ENCODE data around the gene ADAMTSL5.

The ADAMTSL5 gene

DNA sequence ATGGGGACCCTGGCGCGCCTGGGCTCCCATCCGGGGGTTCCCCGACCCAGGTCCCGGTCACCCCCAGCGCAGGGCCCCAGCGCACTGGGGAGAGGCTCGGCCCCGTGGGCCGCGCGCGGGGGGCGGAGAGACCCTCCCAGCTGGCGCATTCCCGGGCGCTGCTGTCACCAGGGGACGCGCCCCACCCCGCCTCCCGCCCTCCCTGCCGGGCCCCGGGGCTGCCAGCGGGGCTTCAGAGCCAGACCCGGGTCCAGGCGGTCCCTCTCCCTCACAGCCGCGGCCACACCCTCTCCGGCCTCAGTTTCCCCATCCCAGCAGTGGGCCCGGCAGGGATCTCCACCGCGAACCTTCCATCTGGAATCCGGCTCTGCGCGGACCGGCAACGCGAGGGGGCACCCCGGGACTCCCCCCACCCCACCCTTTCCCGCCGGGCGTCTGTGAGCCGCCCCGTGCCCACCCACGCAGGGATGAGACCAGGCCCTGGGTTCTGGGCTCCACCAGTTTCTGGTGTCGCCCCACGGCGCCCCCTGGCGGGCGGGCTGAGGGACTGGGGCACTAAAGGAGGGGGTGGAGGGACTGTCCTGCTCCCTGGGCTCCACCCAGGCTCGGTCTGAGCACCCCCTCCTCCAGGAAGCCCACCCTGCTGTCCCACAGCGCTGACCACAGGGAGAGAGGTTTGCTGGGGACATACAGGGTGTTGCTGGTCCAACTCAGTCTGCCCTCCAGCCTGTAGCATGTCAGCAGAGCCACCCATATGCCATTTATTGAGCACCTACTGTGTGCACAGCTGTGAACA, 878 bp upstream of the ADAMTSL5 start:
- H3K9me3 ChIP-seq = peaks cover 0 to 2% (median 0%) of the 10 kb centered on the region in 3 donors
- H3K4me3 ChIP-seq = peak overlapping the region; percentile 44 to 59
- TF ChIP-seq, protein P1, sequence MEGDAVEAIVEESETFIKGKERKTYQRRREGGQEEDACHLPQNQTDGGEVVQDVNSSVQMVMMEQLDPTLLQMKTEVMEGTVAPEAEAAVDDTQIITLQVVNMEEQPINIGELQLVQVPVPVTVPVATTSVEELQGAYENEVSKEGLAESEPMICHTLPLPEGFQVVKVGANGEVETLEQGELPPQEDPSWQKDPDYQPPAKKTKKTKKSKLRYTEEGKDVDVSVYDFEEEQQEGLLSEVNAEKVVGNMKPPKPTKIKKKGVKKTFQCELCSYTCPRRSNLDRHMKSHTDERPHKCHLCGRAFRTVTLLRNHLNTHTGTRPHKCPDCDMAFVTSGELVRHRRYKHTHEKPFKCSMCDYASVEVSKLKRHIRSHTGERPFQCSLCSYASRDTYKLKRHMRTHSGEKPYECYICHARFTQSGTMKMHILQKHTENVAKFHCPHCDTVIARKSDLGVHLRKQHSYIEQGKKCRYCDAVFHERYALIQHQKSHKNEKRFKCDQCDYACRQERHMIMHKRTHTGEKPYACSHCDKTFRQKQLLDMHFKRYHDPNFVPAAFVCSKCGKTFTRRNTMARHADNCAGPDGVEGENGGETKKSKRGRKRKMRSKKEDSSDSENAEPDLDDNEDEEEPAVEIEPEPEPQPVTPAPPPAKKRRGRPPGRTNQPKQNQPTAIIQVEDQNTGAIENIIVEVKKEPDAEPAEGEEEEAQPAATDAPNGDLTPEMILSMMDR (IDR thresholded peaks at IDR 0.05) = peak; percentile 30 to 48
- H3K27me3 ChIP-seq = peaks cover 0 to 67% of the 10 kb centered on the region in 2 donors
- intact Hi-C loops (cut with DNase I; ENCODE audit: low total_unique reads) = no loop called here
- no peaks in the 10 kb centered on the region for H3K36me3 ChIP-seq
- H3K27ac ChIP-seq = peak overlapping the region; percentile 15 to 51
- H3K4me1 ChIP-seq = peaks cover 0 to 27% (median 11%) of the 10 kb centered on the region in 4 donors
- no peak for DNase-seq

DNA sequence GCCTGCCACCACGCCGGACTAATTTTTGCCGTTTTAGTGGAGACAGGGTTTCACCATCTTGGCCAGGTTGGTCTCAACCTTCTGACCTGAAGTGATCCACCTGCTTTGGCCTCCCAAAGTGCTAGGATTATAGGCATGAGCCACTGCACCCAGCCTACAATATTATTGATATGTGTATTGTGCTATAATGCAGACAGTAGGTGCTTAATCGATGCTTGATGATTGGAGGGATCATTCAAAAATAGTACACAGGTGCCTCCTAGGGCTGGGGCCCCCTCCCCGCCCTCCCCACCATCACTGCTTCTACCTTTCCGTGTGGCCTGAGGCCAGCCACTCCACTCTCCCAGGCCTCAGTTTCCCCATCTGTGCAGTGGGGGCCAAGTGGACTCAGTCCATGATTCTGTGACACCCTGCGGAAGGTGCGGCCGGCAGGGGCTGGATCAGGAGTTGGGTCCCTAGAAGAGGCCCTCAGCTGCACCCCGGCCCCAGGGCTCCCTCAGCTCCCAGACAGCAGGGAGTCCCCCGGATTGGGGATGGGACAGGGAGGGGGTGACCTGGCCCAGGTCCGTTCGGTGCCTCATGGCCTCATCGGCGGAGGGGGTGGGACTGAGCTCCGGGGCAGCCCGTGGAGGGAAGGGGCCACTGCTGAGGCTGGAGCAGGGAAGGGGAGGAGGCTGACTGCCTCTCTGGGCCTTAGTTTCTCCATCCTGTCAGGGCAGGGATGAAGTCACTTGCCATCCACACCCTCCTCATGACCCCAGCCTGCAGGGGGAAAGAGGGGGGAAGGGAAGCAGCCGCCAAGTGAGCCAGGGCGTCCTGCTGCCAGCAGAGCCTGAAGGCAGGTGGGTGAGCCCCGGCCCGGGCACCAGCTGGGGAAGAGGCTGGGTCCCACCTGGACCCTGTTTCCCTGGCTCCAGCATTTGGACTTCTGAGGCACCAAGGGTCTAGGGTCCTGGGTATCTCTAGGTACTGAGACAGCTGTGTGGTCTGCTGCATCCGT, 1.2 kb downstream of the ADAMTSL5 start:
- intact Hi-C loops (cut with DNase I; ENCODE audit: low total_unique reads) = no loop called here
- no peak for DNase-seq
- Histone ChIP-seq H3K4me3 (no peak overlapping the region), H3K9me3 (peaks cover 0 to 8% (median 0%) of the 10 kb centered on the region in 3 donors), H3K36me3 (no peaks in the 10 kb centered on the region), H3K27ac (no peak overlapping the region), H3K4me1 (peaks cover 0 to 42% (median 23%) of the 10 kb centered on the region in 4 donors), H3K27me3 (peaks cover 0 to 69% of the 10 kb centered on the region in 2 donors)
- TF ChIP-seq, protein P1 (IDR thresholded peaks at IDR 0.05) = no peak

DNA sequence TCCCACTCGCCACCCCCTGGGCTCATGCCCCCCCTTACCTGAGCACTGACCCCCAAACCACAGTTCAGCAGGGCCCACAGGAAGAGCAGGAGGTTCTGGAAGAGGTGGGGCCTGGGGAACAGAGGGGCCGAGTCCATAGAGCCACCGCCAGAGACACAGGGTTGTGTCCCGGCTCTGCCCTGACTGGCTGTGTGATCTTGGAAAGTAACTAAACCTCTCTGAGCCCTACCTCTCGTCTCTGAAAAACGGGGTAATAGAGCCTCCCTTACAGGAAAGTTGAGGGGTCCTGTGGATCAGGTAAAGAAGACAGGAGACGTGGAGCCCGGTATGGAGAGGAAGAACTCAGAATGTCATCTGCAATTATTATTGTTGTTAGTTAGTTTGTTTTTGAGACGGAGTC, 2.0 kb downstream of the ADAMTSL5 start:
- intact Hi-C loops (cut with DNase I; ENCODE audit: low total_unique reads) = no loop called here
- Histone ChIP-seq H3K27me3 (peaks cover 0 to 67% of the 10 kb centered on the region in 2 donors), H3K4me3 (no peak overlapping the region), H3K4me1 (peaks cover 0 to 42% (median 23%) of the 10 kb centered on the region in 4 donors), H3K9me3 (peaks cover 0 to 8% (median 0%) of the 10 kb centered on the region in 3 donors), H3K36me3 (no peaks in the 10 kb centered on the region), H3K27ac (no peak overlapping the region)
- no peak for DNase-seq
- TF ChIP-seq, protein P1 (IDR thresholded peaks at IDR 0.05) = no peak

DNA sequence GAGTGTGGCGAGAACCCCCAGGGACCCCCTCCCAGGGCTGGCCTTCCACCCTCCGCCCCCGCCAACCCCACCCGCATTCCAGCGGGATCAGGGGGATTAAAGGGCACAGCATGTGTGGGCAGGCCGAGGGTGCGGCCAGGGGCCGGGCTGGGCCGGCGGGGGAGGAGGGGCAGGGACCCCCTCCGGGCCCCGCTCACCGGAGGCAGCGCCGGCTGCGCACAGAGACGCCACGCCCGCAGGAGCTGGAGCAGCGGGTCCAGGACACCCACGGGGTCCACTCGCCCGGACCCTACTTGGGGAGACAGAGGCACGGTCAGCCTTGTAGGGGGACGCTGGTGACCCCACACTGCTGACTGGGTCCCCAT, 2.4 kb downstream of the ADAMTSL5 start:
- peaks cover 0 to 8% (median 0%) of the 10 kb centered on the region in 3 donors for H3K9me3 ChIP-seq
- H3K4me3 ChIP-seq = no peak overlapping the region
- peaks cover 0 to 42% (median 23%) of the 10 kb centered on the region in 4 donors for H3K4me1 ChIP-seq
- H3K27ac ChIP-seq = no peak overlapping the region
- intact Hi-C loops (cut with DNase I; ENCODE audit: low total_unique reads) = no loop called here
- no peak for DNase-seq
- H3K36me3 ChIP-seq = no peaks in the 10 kb centered on the region
- TF ChIP-seq, protein P1 (IDR thresholded peaks at IDR 0.05) = no peak
- peaks cover 0 to 64% of the 10 kb centered on the region in 2 donors for H3K27me3 ChIP-seq

DNA sequence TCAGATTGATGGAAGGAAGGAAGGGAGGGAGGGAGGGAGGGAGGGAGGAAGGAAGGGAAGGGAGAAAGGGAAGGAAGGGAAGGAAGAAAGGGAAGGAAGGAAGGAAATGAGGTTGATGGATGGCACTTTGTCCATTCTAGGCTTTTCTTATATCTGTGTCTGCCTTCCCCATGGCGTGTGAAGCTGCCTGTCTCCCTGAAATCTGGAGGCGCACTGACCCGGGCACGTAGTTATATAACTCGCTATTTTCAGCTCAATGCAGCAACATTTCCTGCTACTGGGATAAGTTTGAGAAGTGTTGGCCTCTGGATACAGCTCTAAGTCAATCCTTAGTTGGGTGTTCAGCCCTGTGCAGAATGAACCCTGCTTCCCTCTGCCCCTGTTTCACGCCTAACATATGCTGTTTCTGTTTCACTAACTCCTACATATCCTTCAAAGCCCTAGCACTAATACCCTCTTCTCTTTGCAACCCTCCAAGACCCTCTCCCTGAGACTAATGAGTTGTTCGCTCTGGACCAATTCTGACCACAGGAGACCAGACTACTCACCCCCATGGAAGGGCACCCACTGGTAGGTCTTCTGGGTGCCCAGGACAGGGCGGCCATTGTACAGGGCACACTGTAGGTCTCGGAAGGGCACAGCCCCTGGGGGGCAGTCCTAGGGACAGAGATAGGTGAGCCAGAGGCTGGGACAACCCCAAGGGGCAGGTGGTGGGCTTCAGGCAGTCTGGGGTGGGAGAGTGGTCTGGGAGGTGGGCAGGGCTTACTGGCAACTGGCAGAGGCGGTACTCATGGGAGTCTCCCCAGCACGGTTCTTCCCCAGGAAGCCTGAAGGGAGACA, 3.0 kb downstream of the ADAMTSL5 start:
- TF ChIP-seq, protein P1 (IDR thresholded peaks at IDR 0.05) = no peak
- H3K27me3 ChIP-seq = peaks cover 0 to 58% of the 10 kb centered on the region in 2 donors
- no peak for DNase-seq
- no peak overlapping the region for H3K27ac ChIP-seq
- H3K4me1 ChIP-seq = peaks cover 0 to 42% (median 23%) of the 10 kb centered on the region in 4 donors
- intact Hi-C loops (cut with DNase I; ENCODE audit: low total_unique reads) = no loop called here
- no peak overlapping the region for H3K4me3 ChIP-seq
- H3K9me3 ChIP-seq = peaks cover 0 to 8% (median 0%) of the 10 kb centered on the region in 3 donors
- no peaks in the 10 kb centered on the region for H3K36me3 ChIP-seq
